ENCODE measurements around the gene PARP15. TPM values are rescaled to one million over a fixed set of nuclear protein-coding genes. Genes with fewer than 3 reads are reported as not detected.
"Not testable (repeated sequence)": the region's sequence is repeated elsewhere in the genome, so short reads cannot be mapped to it uniquely, and the experiment has no call there.

PARP15 gene
- total and polyA plus RNA-seq, 3 donors from 2014 or later, result 1.5 to 4.8 (median 3.7) TPM

DNA sequence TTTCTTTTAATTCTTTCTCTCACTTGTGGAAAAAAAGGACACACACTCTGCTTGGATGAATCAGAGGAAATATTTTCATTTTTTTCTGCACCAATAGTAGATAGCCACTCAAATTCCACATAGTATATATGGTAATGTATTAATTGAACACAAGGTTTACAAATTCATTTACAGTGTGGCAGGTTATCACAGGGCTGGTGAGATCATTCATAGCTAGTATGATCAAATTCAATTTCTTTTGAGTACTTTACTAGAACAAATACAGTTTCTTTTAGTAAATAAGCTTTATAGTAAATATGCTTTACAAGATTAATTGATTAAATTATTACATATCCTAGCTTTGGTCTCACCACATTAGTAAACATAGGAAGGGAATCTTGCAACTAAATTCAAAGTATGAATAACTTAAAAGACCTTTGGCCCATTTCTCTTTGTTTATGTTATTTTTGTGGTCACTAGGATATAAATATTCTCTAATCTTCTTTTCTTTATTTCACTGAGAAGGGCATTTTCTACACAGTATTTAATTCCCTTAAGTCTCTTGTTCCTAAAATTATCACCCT lies 63.1 kb downstream of the PARP15 start:
- Histone ChIP-seq H3K27ac (no peak overlapping the region), H3K9me3 (no peaks in the 10 kb centered on the region), H3K4me3 (no peak overlapping the region), H3K27me3 (no peaks in the 10 kb centered on the region), H3K36me3 (ENCODE audit: low read depth, missing control alignments) (no peaks in the 10 kb centered on the region), H3K4me1 (no peaks in the 10 kb centered on the region)
- no peak for TF ChIP-seq POLR2A (IDR thresholded peaks at IDR 0.05)
- TF ChIP-seq, protein P1, sequence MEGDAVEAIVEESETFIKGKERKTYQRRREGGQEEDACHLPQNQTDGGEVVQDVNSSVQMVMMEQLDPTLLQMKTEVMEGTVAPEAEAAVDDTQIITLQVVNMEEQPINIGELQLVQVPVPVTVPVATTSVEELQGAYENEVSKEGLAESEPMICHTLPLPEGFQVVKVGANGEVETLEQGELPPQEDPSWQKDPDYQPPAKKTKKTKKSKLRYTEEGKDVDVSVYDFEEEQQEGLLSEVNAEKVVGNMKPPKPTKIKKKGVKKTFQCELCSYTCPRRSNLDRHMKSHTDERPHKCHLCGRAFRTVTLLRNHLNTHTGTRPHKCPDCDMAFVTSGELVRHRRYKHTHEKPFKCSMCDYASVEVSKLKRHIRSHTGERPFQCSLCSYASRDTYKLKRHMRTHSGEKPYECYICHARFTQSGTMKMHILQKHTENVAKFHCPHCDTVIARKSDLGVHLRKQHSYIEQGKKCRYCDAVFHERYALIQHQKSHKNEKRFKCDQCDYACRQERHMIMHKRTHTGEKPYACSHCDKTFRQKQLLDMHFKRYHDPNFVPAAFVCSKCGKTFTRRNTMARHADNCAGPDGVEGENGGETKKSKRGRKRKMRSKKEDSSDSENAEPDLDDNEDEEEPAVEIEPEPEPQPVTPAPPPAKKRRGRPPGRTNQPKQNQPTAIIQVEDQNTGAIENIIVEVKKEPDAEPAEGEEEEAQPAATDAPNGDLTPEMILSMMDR (IDR thresholded peaks at IDR 0.05), result no peak
- DNase-seq, result no peak
- intact Hi-C loops (cut with DNase I; ENCODE audit: low total_unique reads), result no loop called here

DNA sequence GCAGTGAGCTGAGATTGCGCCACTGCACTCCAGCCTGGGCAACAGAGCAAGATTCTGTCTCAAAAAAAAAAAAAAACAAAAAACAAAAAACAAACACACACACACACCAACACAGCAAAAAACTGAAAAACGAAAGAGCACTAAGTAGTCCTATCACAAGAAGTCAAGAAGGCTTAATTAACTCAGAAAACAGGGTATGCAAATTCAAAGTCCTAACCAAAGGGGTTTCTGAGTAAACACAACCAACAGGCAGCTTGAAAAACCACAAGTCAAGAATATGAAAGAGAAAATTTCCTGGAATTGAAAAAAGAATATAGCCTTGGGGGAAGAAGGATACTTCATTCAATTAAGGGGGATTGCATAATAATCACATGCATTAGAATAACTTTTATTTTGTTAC lies 65.5 kb downstream of the PARP15 start:
- H3K9me3 ChIP-seq, result no peaks in the 10 kb centered on the region
- no peak overlapping the region for H3K27ac ChIP-seq
- no peak for DNase-seq
- H3K4me3 ChIP-seq, result no peak overlapping the region
- TF ChIP-seq, protein P1 (IDR thresholded peaks at IDR 0.05), result no peak
- TF ChIP-seq POLR2A (IDR thresholded peaks at IDR 0.05), result no peak
- no peaks in the 10 kb centered on the region for H3K27me3 ChIP-seq
- H3K4me1 ChIP-seq, result no peaks in the 10 kb centered on the region
- 85 to 91% methylated on average over 2 of the region's 2 CpGs for WGBS, 2 donors
- intact Hi-C loops (cut with DNase I; ENCODE audit: low total_unique reads), result no loop called here
- H3K36me3 ChIP-seq (ENCODE audit: low read depth, missing control alignments), result no peaks in the 10 kb centered on the region

DNA sequence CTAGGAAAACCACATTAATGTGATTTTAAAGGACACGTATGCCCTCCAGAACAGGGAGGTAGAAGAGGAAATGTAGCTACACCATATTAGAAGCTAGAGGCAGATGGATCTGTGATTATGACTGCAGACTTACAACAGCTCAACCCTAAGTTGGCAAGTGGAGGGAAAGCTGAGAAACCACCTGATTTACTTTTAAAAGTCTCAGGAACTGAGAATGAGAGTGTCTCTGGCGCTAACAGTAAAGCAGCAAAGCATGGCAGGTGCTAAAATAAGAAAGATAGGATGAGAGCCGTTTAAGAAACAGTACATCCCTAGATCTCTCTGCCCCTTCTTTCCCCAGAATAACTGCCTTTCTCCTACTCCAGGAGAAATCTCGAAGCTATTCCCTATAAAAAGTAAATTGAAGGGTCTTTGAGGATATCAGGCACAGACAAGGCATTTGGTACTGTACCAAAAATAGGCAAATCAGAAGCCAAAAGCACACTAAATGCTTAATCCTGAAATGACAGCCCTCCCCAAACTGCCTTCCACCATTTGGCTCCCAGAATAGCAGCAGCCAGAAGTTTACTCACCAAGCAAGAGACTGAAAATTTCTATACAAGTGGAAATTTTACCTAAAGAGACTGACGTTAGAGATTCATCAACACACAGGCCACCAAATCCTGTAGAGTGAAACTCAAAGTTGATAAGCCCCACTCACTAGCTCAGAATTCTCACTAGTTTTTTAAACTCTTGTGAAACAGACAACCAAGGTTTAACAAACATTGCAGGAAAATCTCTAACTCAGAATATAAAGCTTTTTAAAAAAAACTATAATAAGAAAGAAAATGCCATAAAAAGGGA lies 68.9 kb downstream of the PARP15 start:
- DNase-seq, result no peak
- 71 to 73% methylated on average over 5 of the region's 5 CpGs for WGBS, 2 donors
- Histone ChIP-seq H3K4me1 (no peaks in the 10 kb centered on the region), H3K9me3 (no peaks in the 10 kb centered on the region), H3K36me3 (ENCODE audit: low read depth, missing control alignments) (no peaks in the 10 kb centered on the region), H3K27me3 (no peaks in the 10 kb centered on the region), H3K27ac (no peak overlapping the region), H3K4me3 (no peak overlapping the region)
- TF ChIP-seq, protein P1 (IDR thresholded peaks at IDR 0.05), result no peak
- TF ChIP-seq POLR2A (IDR thresholded peaks at IDR 0.05), result no peak
- intact Hi-C loops (cut with DNase I; ENCODE audit: low total_unique reads), result no loop called here

DNA sequence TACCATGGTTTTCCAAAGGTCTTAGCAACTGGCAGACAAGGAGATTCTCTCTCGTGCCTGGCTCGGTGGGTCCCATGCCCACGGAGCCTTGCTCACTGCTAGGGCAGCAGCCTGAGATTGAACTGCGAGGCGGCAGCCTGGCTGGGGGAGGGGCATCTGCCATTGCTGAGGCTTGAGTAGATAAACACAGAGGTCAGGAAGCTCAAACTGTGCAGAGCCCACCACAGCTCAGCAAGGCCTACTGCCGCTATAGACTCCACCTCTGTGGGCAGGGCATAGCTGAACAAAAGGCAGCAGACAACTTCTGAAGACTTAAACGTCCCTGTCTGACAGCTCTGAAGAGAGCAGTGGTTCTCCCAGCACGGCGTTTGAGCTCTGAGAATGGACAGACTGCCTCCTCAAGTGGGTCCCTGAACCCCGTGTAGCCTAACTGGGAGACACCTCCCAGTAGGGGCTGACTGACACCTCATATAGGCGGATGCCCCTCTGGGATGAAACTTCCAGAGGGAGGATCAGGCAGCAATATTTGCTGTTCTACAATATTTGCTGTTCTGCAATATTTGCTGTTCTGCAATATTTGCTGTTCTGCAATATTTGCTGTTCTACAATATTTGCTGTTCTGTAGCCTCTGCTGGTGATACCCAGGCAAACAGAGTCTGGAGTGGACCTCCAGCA lies 73.9 kb downstream of the PARP15 start:
- H3K27ac ChIP-seq; intact Hi-C loops (cut with DNase I; ENCODE audit: low total_unique reads); DNase-seq; H3K27me3 ChIP-seq; H3K36me3 ChIP-seq (ENCODE audit: low read depth, missing control alignments); H3K4me1 ChIP-seq; H3K9me3 ChIP-seq; H3K4me3 ChIP-seq: not testable (repeated sequence)
- 75% methylated on average over 11 of the region's 11 CpGs; no CpG with 5 or more reads in 1 of the 2 donors for WGBS, 2 donors

DNA sequence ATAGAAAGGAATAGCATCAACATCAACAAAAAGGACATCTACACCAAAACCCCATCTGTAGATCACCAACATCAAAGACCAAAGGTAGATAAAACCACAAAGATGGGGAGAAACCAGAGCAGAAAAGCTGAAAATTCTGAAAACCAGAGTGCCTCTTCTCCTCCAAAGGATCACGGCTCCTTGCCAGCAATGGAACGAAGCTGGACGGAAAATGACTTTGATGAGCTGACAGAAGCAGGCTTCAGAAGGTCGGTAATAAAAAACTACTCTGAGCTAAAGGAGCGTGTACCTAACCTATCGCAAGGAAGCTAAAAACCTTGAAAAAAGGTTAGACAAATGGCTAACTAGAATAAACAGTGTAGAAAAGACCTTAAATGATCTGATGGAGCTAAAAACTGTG lies 74.5 kb downstream of the PARP15 start:
- intact Hi-C loops (cut with DNase I; ENCODE audit: low total_unique reads); DNase-seq; H3K4me3 ChIP-seq; H3K4me1 ChIP-seq; H3K27me3 ChIP-seq; H3K36me3 ChIP-seq (ENCODE audit: low read depth, missing control alignments); H3K9me3 ChIP-seq; H3K27ac ChIP-seq: not testable (repeated sequence)
- 86 to 87% methylated on average over 6 of the region's 6 CpGs for WGBS, 2 donors

DNA sequence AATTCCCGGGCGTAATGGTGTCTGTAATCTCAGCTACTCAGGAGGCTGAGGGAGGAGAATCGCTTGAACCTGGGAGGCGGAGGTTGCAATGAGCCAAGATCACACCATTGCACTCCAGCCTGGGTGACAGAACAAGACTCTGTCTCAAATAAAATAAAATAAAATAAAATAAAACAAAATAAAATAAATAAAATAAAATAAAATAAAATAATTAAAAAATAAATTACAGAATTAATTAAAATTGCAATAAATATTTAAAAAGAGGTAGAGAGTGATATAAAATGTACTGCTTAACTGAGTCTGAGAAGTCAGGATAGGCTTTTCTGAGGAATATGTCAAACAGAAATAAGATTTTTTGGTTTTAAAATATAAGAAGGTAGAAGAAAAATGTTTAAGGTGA lies 80.9 kb downstream of the PARP15 start:
- H3K36me3 ChIP-seq (ENCODE audit: low read depth, missing control alignments); H3K4me3 ChIP-seq; H3K9me3 ChIP-seq; H3K4me1 ChIP-seq; H3K27me3 ChIP-seq; DNase-seq; intact Hi-C loops (cut with DNase I; ENCODE audit: low total_unique reads); H3K27ac ChIP-seq: not testable (repeated sequence)
- WGBS, 2 donors, result 91 to 96% methylated on average over 4 of the region's 4 CpGs

Data from testis (tissue), 3 donors.